ENCODE data around the gene DCLRE1B. TPM values are rescaled to one million over a fixed set of nuclear protein-coding genes. Genes with fewer than 3 reads are reported as not detected.

Gene DCLRE1B
- total RNA-seq, 1 donor from 2014 or later: 6.0 TPM

DNA sequence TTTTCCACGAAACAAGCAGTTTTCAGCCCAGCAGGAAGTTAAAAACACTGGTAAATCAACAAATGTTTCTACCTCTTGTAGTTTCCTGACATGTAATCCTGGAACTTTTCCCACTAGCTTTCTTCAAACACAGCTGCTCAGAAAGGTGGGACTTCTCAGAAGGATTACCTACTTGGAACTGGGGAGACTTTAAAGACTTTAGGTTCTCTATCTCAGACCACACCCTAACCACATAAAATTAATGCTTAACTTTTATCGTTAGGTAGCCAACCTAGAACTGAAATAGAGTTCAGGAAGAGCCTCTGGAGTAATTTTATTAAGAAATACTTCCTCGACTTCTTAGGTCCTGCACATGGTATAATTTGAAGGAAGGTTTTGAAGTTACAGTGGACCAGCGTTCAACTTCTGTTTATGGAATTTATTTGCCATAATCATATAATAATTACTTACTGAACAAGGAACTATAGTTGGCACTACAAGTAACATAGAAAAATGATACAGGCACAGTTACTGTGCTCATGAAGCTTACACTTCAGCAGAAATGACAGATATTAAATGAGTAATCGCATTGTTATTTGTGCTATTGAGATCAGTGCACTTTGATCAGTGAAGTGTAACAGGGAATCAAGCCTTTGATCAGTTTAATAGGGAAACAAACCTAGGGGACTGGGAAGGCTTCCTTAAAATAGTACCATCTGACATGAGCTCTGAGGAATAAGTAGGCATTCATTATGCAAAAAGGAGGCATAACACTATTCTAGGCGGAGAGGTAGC, 17.5 kb upstream of the DCLRE1B start, which contains the start of gene BCL2L15:
BCL2L15 (minus strand) TSS at position 180 of the 774 bp plus-strand sequence. CDS start 206 bp downstream, outside the sequence.
- no peak for DNase-seq (ENCODE audit: low spot score)

DNA sequence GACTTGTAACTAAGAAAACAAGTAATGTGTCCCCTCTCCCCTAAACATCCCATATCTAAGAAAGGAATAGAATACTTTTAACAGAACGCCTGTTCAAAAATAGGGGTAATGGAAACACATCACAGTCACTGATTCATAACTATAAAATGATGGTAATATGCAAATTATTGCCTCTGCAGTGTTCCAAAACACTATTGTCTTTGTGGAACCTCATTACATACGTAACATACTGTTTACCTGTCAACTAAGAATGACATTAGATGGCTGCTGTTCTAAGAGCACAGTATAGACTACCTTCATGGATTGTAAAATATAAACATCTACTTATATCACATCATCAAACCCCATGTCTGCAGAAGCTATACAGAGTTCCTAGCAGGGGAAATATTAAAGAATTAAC, 14.3 kb upstream of the DCLRE1B start:
- DNase-seq (ENCODE audit: low spot score): no peak

GRCh38 chr1:113891631-113892220, 13.4 kb upstream of the DCLRE1B start:
- no peak for DNase-seq (ENCODE audit: low spot score)

DNA sequence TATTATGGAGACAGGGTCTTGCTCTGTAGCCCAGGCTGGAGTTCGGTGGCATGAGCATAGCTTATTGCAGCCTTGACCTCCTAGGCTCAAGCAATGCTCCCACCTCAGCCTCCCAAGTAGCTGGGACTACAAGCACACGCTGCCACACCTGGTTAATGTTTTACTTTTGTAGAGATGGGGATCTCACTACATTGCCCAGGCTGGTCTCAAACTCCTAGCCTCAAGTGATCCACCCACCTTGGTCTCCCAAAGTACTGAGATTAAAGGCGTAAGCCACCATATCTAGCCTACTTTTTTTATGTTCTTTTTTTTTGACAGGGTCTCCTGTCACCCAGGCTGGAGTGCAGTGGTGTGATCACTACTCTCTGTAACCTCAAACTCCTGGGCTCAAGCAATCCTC, 11.9 kb upstream of the DCLRE1B start:
- DNase-seq (ENCODE audit: low spot score): no peak

GRCh38 chr1:113895098-113895497, 10.0 kb upstream of the DCLRE1B start:
- DNase-seq (ENCODE audit: low spot score): peak; percentile 16

GRCh38 chr1:113895961-113896360, 9.2 kb upstream of the DCLRE1B start:
- no peak for DNase-seq (ENCODE audit: low spot score)

- no peak for DNase-seq (ENCODE audit: low spot score)
These were observed 6.8 kb upstream of the DCLRE1B start for GRCh38 chr1:113898241-113898814.

GRCh38 chr1:113899111-113899510, 6.0 kb upstream of the DCLRE1B start:
- no peak for DNase-seq (ENCODE audit: low spot score)

DNA sequence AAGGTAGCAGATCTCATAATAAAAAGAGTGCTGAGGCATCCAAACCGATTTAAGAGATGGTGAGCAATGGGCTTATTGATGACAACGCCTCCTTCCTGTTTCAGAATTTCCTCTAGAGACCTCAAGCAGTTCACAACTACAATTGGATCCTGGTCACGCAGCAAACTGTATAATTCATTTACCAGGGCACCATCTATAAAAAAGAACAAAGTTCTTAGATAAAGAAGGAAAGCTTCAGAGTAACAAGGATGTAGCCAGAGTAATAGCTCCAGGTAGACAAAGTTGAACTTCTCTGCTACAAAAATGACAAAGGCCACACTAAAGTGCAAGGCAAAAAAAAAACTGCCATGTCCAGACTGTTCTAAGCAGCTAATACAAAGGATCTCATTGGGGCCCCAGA, 3.9 kb upstream of the DCLRE1B start:
- no peak for DNase-seq (ENCODE audit: low spot score)

GRCh38 chr1:113903501-113904292, 1.4 kb upstream of the DCLRE1B start:
- DNase-seq (ENCODE audit: low spot score): no peak

GRCh38 chr1:113904293-113904673, 843 bp upstream of the DCLRE1B start:
- no peak for DNase-seq (ENCODE audit: low spot score)

DNA sequence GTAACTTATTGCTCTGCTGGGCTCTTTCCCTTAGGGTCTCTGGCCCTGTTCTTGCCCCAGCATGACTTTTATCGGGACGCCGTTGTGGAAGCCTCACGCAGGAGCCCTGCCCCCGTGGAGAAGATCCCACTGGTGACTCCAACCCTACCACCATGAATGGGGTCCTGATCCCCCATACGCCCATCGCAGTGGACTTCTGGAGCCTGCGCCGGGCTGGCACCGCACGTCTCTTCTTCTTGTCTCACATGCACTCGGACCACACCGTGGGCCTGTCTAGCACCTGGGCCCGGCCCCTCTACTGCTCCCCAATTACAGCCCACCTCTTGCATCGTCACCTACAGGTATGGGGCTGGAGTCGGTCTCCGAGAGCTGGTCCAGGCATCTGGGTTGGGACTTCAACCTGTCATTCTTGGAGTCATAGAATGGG, 322 bp downstream of the DCLRE1B start:
- DNase-seq (ENCODE audit: low spot score): no peak

GRCh38 chr1:113912594-113913311, 7.6 kb downstream of the DCLRE1B start:
- peak; percentile 21 for DNase-seq (ENCODE audit: low spot score)

DNA sequence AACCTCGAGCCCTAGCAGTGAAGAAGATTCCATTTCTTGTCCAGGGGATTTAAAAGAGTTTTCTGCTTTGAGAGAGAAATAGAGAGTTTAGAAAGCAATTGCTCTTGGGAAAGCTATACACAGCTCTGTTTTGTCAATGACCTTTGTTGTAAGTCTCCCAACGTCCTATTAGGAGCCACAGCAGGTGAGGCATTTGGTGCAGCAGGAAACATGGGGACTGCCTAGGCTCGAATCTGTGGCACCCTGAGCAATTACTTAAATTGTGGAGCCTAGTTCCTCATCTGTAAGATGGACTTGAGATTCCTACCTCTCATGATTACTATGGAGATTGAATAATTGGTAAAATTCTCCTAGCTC, 8.2 kb downstream of the DCLRE1B start:
- DNase-seq (ENCODE audit: low spot score): no peak

- no peak for DNase-seq (ENCODE audit: low spot score)
These were observed 8.9 kb downstream of the DCLRE1B start for GRCh38 chr1:113913887-113914664.

DNA sequence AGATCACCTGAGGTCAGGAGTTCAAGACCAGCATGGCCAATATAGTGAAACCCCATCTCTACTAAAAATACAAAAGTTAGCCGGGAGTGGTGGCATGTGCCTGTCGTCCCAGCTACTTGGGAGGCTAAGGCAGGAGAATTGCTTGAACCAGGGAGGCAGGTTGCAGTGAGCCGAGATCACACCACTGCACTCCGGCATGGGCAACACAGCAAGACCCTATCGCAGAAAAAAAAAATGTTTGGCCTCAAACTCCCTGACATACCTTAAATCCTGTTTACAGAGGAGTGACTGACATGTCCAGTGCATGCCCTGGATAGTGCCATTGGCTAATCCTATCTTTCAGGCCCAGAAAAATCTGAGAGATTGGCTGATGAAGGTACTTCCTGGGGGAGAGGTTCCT, 11.8 kb downstream of the DCLRE1B start:
- no peak for DNase-seq (ENCODE audit: low spot score)

DNA sequence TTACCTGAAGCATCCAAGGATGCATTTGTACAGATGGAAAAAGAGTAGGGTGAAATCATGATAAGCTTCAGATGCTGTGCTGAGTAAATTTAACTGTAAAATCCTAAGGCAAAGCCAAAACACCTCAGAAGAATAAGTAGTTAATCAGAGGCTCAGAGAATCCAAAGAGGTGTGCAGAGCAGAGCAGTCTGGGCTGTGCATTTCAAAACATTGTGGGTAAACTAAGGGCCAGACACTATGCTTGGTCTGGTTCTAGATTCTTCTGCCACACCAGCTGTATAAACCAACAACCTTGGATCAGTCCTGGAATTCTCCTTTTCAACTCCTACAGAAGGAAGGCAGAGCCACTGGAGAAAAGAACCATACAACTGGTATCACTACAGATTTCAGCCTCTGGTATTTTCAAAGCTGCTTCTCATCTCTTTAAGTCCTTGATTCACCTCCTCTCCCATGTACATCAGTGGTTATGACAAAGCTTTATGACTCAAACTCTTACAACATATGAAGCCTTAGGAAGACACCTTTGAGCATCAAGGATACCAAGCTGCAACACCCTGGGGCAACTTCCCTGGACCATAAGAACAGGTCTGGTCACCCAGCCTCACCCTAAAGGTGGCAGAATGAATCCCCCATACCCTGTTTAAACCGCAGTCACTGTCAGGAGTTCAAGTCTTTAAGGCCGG, 12.4 kb downstream of the DCLRE1B start:
- no peak for DNase-seq (ENCODE audit: low spot score)

- no peak for DNase-seq (ENCODE audit: low spot score)
These were observed 13.1 kb downstream of the DCLRE1B start for GRCh38 chr1:113918243-113918642.

DNA sequence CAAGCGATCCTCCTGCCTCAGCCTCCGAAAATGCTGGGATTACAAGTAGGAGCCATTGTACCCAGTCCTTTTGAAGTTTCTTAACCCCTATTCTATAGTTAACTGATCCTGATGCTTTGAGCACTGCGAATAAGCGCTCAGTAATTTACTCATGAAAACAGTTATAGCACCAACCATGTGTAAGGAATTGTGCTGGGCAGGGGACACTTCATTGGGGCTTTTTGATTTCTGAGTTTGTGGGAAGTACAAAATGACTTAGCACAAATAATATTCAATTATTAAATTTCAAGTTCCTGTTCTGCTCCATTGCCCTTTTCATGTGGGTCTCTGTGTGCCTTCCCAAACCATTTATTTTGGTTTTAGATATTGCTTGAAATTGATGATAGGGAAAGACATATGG, 17.8 kb downstream of the DCLRE1B start:
- no peak for DNase-seq (ENCODE audit: low spot score)

GRCh38 chr1:113924473-113924872, 19.3 kb downstream of the DCLRE1B start:
- no peak for DNase-seq (ENCODE audit: low spot score)

Data from mucosa of gallbladder (tissue), 1 donor.